ENCODE results near the gene C16orf90.

Gene C16orf90

DNA sequence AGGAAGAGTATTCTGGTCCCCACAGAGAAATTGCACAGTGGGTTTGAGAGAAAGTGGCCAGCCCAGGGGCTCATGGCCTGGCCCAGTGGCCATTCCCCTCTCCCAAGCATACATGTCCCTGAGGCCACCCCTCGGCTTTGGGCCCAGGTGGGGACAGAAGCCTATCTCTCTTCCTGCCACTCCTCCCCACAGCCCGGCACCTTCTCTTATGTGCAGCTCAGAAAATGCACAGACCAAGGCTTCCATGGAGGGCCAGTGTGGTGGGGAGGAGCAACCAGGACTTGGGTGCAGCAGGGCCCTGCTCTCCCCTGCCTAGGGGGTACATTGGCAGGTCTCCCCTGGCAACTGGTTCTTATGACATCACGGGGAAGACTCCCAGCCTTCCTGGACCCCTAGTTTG is at the start of gene C16orf90:
C16orf90 (minus strand) TSS at position 314 of the 400 bp plus-strand sequence; CDS start at position 246, 68 bp downstream.
- DNase-seq (ENCODE audit: low read depth) = no peak

GRCh38 chr16:3542601-3543373 is 47.5 kb upstream of the C16orf90 start:
- DNase-seq (ENCODE audit: low read depth) = no peak

DNA sequence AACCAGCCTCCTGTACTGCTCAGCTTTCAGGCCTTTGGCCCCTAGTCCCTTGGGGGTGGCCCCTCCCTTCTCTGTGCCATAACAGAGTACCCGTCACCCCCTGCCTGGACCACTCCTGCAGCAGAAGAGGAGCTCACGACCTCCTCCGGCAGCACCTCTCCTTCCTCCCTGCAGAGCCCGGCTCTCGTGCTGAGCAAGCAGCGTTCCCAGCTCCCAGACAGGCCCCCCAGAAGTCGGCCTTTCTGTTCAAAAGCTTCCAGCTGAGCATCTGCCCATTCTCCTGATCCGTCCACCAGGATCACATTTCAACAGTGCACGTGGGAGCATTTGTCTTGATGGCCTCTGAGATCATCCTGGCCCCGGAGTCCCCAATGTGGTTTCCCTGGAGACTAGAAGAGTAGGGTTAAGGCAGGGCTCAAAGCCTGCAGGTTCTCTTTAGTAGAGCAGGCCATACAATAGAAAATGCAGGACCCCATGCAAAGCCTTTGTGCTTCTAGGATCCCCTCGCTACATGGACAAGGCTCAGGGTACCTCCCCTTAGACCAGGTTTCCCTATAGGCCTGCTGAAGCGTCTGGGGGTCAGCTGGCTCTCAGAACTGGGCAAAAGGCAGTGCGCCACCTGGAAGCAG is 46.4 kb upstream of the C16orf90 start:
- no peak for DNase-seq (ENCODE audit: low read depth)

GRCh38 chr16:3538222-3538621 is 42.9 kb upstream of the C16orf90 start:
- DNase-seq (ENCODE audit: low read depth) = no peak

DNA sequence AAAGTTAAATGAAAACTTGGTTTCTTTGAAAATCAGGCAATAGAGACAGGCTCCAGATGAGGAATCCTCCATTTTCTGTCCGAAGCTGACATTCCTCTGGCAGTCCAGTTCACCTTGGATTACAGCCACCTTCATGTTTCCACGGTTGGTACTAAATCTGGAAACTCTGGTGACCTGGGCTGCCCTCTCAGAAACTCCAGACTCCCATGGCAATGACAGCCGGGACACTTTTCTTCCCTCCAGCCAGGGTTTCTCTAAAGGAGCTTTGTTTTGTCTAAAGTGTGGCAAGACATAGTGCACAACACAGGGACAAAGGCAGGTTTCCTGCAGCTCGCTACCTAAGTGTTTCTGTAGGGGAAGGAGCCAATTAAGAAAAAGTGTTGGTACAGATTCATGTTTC is 41.6 kb upstream of the C16orf90 start:
- no peak for DNase-seq (ENCODE audit: low read depth)

GRCh38 chr16:3536271-3536731 is 41.0 kb upstream of the C16orf90 start:
- DNase-seq (ENCODE audit: low read depth) = peak; percentile 41

- no peak for DNase-seq (ENCODE audit: low read depth)
Observed at GRCh38 chr16:3534126-3534525, 38.8 kb upstream of the C16orf90 start.

DNA sequence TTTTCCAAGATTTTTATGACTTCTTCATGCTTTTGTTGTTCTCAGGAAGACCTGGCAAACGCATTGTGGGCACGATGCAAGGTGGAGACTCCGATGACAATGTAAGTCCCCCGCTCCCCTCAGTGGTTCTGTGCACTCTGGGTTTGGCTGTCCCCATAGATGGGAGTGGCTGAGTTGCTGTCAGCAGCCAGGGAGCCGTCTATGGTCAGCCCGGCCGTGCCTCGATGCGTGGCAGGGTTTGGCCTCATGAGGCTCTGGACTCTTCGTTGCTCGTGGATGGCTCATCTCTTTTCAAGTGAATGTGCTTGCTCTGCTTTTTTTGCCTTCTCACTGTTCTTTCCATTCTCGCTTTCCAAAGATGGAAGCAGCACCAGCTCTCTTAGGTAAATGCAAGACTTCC is 37.5 kb upstream of the C16orf90 start:
- no peak for DNase-seq (ENCODE audit: low read depth)

DNA sequence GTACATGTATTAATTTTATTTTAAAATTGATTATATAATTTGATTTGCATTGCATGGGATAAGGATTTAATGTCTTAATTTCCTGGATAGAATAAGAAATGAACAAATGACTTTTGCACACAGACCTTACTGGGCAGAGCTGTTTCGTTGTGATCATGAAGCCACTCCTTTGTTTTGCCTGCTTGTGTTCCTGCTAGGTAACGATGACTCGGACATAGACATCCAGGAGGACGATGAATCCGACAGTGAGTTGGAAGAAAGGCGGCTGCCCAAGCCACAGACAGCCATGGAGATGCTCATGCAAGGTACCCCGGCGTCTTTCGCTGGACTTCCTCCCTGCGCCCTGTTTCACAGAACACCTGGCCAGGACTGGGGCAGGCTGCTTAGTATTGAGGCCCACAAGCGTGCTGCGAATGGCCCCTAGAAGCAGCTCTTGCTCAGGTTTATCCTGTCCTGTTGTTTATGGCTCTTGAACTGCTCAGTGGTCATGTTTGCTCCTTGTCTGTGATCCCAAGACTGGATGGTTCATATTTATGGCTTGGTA is 35.2 kb upstream of the C16orf90 start:
- DNase-seq (ENCODE audit: low read depth) = no peak

GRCh38 chr16:3529175-3529574 is 33.9 kb upstream of the C16orf90 start:
- DNase-seq (ENCODE audit: low read depth) = no peak

DNA sequence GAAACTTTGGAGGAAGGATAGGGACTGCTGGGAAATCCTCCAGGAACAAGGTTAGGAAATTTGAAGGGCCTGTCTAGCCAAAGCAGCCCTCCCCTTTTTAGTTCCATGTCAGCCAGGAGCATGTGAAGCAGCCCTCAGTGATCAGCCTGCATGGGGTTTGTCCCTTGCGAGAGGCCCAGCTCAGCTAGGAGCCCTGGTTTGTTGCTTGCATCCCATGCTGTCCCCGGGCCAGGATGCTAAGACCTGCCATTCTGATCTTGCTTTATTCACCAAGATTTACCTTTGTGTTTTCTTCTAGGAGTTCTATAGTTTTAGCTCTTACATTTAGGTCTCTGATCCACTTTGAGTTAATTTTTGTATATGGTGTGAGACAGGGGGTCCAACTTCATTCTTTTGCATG is 33.1 kb upstream of the C16orf90 start:
- DNase-seq (ENCODE audit: low read depth) = no peak

GRCh38 chr16:3527216-3527829 is 32.0 kb upstream of the C16orf90 start:
- peak; percentile 72 for DNase-seq (ENCODE audit: low read depth)

DNA sequence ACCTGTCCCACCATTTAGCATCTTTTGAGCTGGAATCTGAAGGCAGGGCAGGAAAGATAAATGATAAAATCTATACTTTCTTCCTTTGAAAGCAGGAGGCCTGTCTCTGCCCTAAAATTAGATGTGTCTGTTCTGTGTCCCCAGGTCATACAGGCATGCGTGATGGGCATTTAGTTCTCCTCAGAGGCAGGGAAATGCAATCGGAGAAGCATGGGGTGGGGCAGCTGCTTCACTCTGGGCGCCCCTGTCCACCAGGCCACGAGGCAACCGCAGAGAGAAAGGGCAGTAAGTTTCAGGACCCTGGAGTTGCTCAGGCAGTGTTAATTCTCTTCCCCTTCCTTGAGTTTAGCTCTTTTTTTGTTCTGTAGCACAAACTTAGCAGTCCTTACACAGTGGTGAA is 30.7 kb upstream of the C16orf90 start:
- no peak for DNase-seq (ENCODE audit: low read depth)

DNA sequence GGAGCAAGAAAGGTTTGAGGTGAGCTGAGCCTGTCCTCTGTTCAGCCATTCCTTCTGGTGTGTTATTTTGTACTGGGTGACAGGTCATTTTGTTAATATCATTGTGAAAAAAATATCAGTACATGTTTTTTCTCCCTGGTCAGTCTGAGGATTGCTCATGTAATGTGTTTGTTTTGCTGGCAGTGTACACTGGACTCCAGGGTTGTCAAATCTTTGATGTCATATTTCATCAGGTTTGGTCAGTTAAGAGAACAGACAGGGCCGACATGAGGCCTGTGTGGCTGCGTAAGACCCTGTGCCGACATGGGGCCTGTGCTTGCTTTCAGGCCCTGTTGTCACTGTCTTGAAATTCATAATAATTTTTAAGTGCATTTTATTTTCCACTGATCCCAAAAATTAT is 28.0 kb upstream of the C16orf90 start:
- DNase-seq (ENCODE audit: low read depth) = no peak

- DNase-seq (ENCODE audit: low read depth) = no peak
Observed at GRCh38 chr16:3520841-3521240, 25.6 kb upstream of the C16orf90 start.

DNA sequence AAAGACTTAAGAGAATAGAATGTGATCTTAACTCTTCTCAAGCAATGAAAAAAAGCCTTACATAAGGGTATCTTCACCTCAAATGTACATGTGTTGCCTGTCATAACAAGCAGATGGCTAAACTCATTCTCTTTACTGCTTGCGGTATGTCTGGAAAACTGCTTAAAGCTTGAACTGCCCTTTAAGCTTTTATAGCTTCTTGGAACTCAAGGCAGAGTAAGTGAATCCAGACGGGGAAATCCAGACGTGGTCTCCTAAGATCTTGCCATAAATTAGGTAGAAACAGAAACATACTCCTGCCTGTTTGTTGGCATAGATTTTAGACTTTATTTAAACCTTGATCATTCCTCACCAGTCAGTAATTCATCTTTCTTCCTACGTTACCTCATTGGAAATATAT is 25.1 kb upstream of the C16orf90 start:
- DNase-seq (ENCODE audit: low read depth) = peak; percentile 59

- DNase-seq (ENCODE audit: low read depth) = no peak
Observed at GRCh38 chr16:3519581-3519980, 24.3 kb upstream of the C16orf90 start.

- DNase-seq (ENCODE audit: low read depth) = no peak
Observed at GRCh38 chr16:3518986-3519348, 23.7 kb upstream of the C16orf90 start.

- no peak for DNase-seq (ENCODE audit: low read depth)
Observed at GRCh38 chr16:3518292-3518985, 23.1 kb upstream of the C16orf90 start.

DNA sequence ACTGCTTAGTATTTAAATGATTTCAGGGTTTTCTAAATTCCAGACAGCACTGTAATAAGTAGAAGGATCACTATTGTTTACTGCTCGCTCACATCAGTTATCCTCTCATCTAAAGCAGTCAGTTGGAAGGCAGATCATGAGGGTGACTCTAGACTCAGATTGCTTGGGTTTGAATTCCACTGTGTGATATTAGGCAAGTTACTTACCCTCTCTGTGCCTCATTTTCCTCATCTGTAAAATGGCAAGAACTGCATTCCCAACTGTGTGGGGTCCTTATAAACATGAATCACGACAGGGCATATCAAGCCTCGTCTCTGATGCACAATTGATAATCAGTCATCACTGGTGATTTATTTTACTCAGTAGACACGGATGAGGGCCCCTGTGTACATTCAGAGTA is 20.6 kb upstream of the C16orf90 start:
- DNase-seq (ENCODE audit: low read depth) = no peak

- peak; percentile 73 for DNase-seq (ENCODE audit: low read depth)
Observed at GRCh38 chr16:3514621-3515020, 19.3 kb upstream of the C16orf90 start.

DNA sequence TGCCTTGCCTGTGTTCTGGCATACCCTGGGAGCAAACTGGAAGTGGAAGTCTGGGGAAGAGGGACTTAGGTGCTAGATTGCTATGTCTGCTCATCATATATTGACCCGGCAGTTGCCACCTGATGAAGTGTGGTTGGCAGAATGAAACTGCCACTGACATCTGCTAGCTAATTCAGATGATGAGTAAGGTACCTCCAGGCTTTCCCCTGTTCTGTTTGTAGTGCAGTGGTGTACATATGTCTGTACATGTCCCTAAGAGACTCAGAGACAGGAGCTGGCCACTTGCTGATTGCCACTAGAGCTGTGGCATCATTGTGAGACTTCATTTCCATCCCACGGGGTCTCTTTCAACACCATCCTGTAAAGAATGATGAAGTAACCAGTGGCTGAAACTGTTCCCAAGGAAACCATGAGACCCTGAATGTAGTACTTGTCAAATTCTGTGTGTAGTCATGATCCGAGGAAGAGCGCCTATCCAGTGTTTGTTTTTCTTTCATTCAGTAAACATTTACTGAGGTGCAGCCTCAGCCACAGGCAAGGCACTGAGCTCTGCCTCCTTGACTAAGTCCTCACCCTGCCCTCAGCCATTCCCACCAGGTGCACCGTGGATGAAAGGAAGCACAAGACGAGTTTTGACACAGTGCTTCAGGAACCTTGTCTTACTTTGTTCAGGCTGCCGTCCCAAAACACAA is 18.7 kb upstream of the C16orf90 start:
- no peak for DNase-seq (ENCODE audit: low read depth)

All from EH (cell line).